Right lobe of liver (tissue), 4 donors: Measurements from ENCODE around the gene NCKAP5L.

Source experiments
- POLR2A ChIP-seq: fragments of 450-650 bp; IDR thresholded peaks from one replicate; pipeline ENCODE4 v1.6.1; 2017; ENCODE audit warnings: antibody characterized with exemption, mild to moderate bottlenecking
- TF ChIP-seq, protein P1 (sequence below), 4 donors: fragments of 200-600 bp in 3 of 4; fragments of 450-650 bp in 1 of 4; IDR thresholded peaks; one replicate each; pipeline versions ENCODE4 v1.5.1 to v1.8.0; 2016 to 2022; ENCODE audit warnings: antibody characterized with exemption in 4 of 4, mild to moderate bottlenecking in 2 of 4
- donor health status: DM: no; HTN: no; CAD: no.
- donor health status: DM: no; HTN: no; CAD: no.
- donor health status: DM: no; HTN: yes; CAD: no.

DNA sequence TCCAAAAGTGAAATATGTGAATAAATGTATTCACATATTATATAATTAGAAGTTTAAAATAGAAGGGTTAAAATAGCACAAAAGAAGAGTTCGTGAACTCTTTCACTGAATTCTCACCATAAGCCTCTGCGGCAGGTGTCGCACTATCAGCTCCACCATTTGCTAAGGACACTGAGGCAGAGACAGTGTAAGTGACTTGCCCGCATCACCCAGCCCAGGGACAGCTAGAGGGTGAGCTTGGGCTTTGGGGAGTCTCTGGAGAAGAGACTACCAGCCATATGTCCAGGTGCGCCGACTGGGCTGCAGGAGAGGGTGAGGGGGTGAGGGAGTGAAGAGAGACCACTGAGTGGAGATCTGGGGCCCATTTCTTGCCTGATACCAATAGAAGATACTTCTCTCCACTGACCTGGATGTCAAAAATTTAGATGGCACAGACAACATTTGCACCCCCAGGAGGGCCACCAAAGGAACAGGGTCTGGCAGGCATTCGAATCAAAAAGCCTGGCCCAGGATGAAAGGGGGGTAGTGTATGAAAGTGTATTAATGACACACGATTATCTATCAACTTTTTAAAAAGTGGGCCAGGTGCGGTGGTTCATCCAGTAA lies 47.0 kb upstream of the NCKAP5L start:
- TF ChIP-seq, protein P1, sequence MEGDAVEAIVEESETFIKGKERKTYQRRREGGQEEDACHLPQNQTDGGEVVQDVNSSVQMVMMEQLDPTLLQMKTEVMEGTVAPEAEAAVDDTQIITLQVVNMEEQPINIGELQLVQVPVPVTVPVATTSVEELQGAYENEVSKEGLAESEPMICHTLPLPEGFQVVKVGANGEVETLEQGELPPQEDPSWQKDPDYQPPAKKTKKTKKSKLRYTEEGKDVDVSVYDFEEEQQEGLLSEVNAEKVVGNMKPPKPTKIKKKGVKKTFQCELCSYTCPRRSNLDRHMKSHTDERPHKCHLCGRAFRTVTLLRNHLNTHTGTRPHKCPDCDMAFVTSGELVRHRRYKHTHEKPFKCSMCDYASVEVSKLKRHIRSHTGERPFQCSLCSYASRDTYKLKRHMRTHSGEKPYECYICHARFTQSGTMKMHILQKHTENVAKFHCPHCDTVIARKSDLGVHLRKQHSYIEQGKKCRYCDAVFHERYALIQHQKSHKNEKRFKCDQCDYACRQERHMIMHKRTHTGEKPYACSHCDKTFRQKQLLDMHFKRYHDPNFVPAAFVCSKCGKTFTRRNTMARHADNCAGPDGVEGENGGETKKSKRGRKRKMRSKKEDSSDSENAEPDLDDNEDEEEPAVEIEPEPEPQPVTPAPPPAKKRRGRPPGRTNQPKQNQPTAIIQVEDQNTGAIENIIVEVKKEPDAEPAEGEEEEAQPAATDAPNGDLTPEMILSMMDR (IDR thresholded peaks at IDR 0.05), result no peak
- no peak for TF ChIP-seq POLR2A
